ENCODE data around the gene DNLZ. TPM values are rescaled to one million over a fixed set of nuclear protein-coding genes. Genes with fewer than 3 reads are reported as not detected.

DNLZ gene
- total and polyA plus RNA-seq, 4 donors, result 2.0 to 7.1 (median 4.5) TPM

- H3K9me3 ChIP-seq (ENCODE audit: control insufficient read depth in 4 of 4, low read length in 3 of 4), result no peaks in the 10 kb centered on the region
- H3K27me3 ChIP-seq (ENCODE audit: control insufficient read depth in 4 of 4, insufficient read depth in 4 of 4, low read length in 3 of 4), result no peaks in the 10 kb centered on the region
- H3K4me3 ChIP-seq (ENCODE audit: low read depth in 1 of 3, low read length in 3 of 3), result no peak overlapping the region
- 65% methylated on average over 10 of the region's 10 CpGs for WGBS
- no peak for DNase-seq (ENCODE audit: low spot score)
- peaks cover 0 to 10% (median 4%) of the 10 kb centered on the region in 4 donors for H3K4me1 ChIP-seq (ENCODE audit: control insufficient read depth in 4 of 4, insufficient read depth in 4 of 4, low read length in 3 of 4)
- H3K9ac ChIP-seq (ENCODE audit: low read depth in 1 of 2, low read length in 2 of 2), result no peak overlapping the region
- H3K36me3 ChIP-seq (ENCODE audit: control insufficient read depth in 4 of 4, insufficient read depth in 3 of 4, low read depth in 1 of 4, low read length in 3 of 4), result no peaks in the 10 kb centered on the region
- H3K27ac ChIP-seq (ENCODE audit: low read depth in 1 of 2, low read length in 2 of 2), result no peak overlapping the region
- no peak for TF ChIP-seq FOXA2 (IDR thresholded peaks at IDR 0.05)
- no peak for TF ChIP-seq JUND (IDR thresholded peaks at IDR 0.05)
- TF ChIP-seq REST (IDR thresholded peaks at IDR 0.05), result no peak
These were observed 17.4 kb downstream of the DNLZ start for GRCh38 chr9:136346157-136346481.

DNA sequence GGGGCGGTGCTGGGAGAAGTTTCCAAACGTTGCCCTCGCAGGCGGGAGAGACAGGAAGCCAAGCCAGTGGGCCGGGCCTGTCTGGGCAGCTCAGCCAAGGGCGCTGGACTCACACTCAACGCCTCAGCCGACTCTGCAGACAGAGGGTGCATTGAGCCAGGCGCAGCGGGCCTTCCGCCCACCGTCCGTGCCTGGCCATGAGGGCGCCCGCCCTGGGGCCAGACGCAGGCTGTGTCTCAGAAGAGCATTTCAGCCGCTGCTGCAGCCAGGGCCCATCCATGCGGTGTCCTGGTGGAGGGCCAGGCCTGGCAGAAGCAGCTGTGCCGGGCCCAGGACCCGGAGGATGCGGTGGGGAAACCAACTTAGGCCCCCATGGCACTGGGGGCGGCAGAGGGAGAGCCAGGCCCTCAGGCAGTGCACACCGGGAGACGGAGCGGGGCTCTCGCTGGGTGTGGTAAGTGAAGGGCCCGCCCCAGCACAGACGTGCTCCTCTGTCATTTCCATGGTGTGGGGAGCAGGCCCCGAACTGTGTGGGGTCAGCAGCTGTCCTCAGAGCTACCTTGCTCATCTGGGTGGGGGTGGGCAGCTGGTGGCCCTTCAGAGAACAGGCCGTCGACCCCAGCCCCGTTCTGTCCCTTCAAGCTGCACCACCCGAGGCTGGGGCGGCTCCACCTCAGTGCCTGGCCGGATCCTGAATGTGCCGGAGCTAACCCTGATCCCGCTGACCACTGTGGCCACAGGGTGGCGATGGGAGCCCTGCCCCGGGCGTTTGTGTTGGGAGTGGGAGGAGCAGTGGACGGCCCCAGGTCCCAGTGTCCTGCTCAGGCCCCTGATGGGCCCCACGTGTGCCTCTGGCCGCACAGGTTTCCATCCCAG lies 18.0 kb downstream of the DNLZ start:
- Histone ChIP-seq H3K36me3 (ENCODE audit: control insufficient read depth in 4 of 4, insufficient read depth in 3 of 4, low read depth in 1 of 4, low read length in 3 of 4) (no peaks in the 10 kb centered on the region), H3K27me3 (ENCODE audit: control insufficient read depth in 4 of 4, insufficient read depth in 4 of 4, low read length in 3 of 4) (no peaks in the 10 kb centered on the region), H3K9ac (ENCODE audit: low read depth in 1 of 2, low read length in 2 of 2) (no peak overlapping the region), H3K4me1 (ENCODE audit: control insufficient read depth in 4 of 4, insufficient read depth in 4 of 4, low read length in 3 of 4) (peaks cover 0 to 11% (median 4%) of the 10 kb centered on the region in 4 donors), H3K9me3 (ENCODE audit: control insufficient read depth in 4 of 4, low read length in 3 of 4) (no peaks in the 10 kb centered on the region), H3K4me3 (ENCODE audit: low read depth in 1 of 3, low read length in 3 of 3) (no peak overlapping the region), H3K27ac (ENCODE audit: low read depth in 1 of 2, low read length in 2 of 2) (peak overlapping the region in 1 of 2 donors; percentile 54)
- peak; percentile 57 for DNase-seq (ENCODE audit: low spot score)
- TF ChIP-seq CTCF (IDR thresholded peaks at IDR 0.05; ENCODE audit: low read depth, low read length, missing input control) (peak; percentile 49), HNF4G (IDR thresholded peaks at IDR 0.05) (no peak), RAD21 (IDR thresholded peaks at IDR 0.05) (peak; percentile 71 to 83)
- WGBS, result 54% methylated on average over 43 of the region's 43 CpGs

GRCh38 chr9:136344544-136345280 lies 18.8 kb downstream of the DNLZ start:
- H3K27ac ChIP-seq (ENCODE audit: low read depth in 1 of 2, low read length in 2 of 2), result peak overlapping the region in 1 of 2 donors; percentile 22
- H3K4me1 ChIP-seq (ENCODE audit: control insufficient read depth in 4 of 4, insufficient read depth in 4 of 4, low read length in 3 of 4), result peaks cover 0 to 11% (median 4%) of the 10 kb centered on the region in 4 donors
- H3K4me3 ChIP-seq (ENCODE audit: low read depth in 1 of 3, low read length in 3 of 3), result no peak overlapping the region
- TF ChIP-seq CTCF (IDR thresholded peaks at IDR 0.05; ENCODE audit: low read depth, low read length, missing input control) (no peak), SP1 (IDR thresholded peaks at IDR 0.05) (no peak), JUND (IDR thresholded peaks at IDR 0.05) (no peak), RAD21 (IDR thresholded peaks at IDR 0.05) (no peak), NR2F2 (IDR thresholded peaks at IDR 0.05) (no peak), EGR1 (IDR thresholded peaks at IDR 0.05; ENCODE audit: low read depth in 2 of 2) (no peak), HNF4G (IDR thresholded peaks at IDR 0.05) (no peak), RXRA (IDR thresholded peaks at IDR 0.05) (no peak), HNF4A (conservative IDR thresholded peaks at IDR 0.05) (no peak)
- TF ChIP-seq, protein P1, sequence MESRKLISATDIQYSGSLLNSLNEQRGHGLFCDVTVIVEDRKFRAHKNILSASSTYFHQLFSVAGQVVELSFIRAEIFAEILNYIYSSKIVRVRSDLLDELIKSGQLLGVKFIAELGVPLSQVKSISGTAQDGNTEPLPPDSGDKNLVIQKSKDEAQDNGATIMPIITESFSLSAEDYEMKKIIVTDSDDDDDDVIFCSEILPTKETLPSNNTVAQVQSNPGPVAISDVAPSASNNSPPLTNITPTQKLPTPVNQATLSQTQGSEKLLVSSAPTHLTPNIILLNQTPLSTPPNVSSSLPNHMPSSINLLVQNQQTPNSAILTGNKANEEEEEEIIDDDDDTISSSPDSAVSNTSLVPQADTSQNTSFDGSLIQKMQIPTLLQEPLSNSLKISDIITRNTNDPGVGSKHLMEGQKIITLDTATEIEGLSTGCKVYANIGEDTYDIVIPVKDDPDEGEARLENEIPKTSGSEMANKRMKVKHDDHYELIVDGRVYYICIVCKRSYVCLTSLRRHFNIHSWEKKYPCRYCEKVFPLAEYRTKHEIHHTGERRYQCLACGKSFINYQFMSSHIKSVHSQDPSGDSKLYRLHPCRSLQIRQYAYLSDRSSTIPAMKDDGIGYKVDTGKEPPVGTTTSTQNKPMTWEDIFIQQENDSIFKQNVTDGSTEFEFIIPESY (IDR thresholded peaks at IDR 0.05), result no peak

More at GRCh38 chr9:136344544-136345280, 18.8 kb downstream of the DNLZ start:
- DNase-seq (ENCODE audit: low spot score), result no peak
- no peaks in the 10 kb centered on the region for H3K9me3 ChIP-seq (ENCODE audit: control insufficient read depth in 4 of 4, low read length in 3 of 4)
- no peaks in the 10 kb centered on the region for H3K27me3 ChIP-seq (ENCODE audit: control insufficient read depth in 4 of 4, insufficient read depth in 4 of 4, low read length in 3 of 4)
- no peak overlapping the region for H3K9ac ChIP-seq (ENCODE audit: low read depth in 1 of 2, low read length in 2 of 2)
- no peaks in the 10 kb centered on the region for H3K36me3 ChIP-seq (ENCODE audit: control insufficient read depth in 4 of 4, insufficient read depth in 3 of 4, low read depth in 1 of 4, low read length in 3 of 4)
- 84% methylated on average over 21 of the region's 21 CpGs for WGBS
